ENCODE data around the gene PJVK.
"Not testable (repeated sequence)": the region's sequence is repeated elsewhere in the genome, so short reads cannot be mapped to it uniquely, and the experiment has no call there.

Gene PJVK

GRCh38 chr2:178420463-178420999 lies 30.6 kb upstream of the PJVK start:
- no peak for TF ChIP-seq EZH2phosphoT487 (IDR thresholded peaks at IDR 0.05; ENCODE audit: borderline replicate concordance, low read length)
- no peak for TF ChIP-seq CTCF (IDR thresholded peaks at IDR 0.05; ENCODE audit: low read depth, low read length, poor library complexity, severe bottlenecking)

GRCh38 chr2:178422097-178422496 lies 29.1 kb upstream of the PJVK start:
- H3K4me2 ChIP-seq (ENCODE audit: low read length) = no peak overlapping the region
- no peaks in the 10 kb centered on the region for H3K27me3 ChIP-seq (ENCODE audit: control insufficient read depth, low read length)
- peaks cover under 1% of the 10 kb centered on the region; the same call in 1 of the 2 replicates for H3K36me3 ChIP-seq (ENCODE audit: control insufficient read depth, low read length)
- H3K4me3 ChIP-seq (ENCODE audit: low read length) = no peak overlapping the region
- H3K4me1 ChIP-seq (ENCODE audit: control insufficient read depth, low read length) = no peaks in the 10 kb centered on the region
- no peaks in the 10 kb centered on the region for H4K20me1 ChIP-seq (ENCODE audit: control insufficient read depth, insufficient read depth, low read depth, low read length)
- H3F3A ChIP-seq (ENCODE audit: control insufficient read depth, insufficient read depth) = no peaks in the 10 kb centered on the region
- H3K79me2 ChIP-seq (ENCODE audit: control insufficient read depth, low read length) = no peaks in the 10 kb centered on the region
- no peak overlapping the region for H3K27ac ChIP-seq (ENCODE audit: low read depth, low read length)
- no peaks in the 10 kb centered on the region for H3K9me2 ChIP-seq (replicated peaks; ENCODE audit: control insufficient read depth, low read length)
- TF ChIP-seq CTCF (IDR thresholded peaks at IDR 0.05; ENCODE audit: low read depth, low read length, poor library complexity, severe bottlenecking) (no peak), EZH2phosphoT487 (IDR thresholded peaks at IDR 0.05; ENCODE audit: borderline replicate concordance, low read length) (no peak)
- no peaks in the 10 kb centered on the region for H3K9me3 ChIP-seq (ENCODE audit: control insufficient read depth, insufficient read depth, low read length)

More at GRCh38 chr2:178420463-178420999, 30.6 kb upstream of the PJVK start:
- no peaks in the 10 kb centered on the region for H3K36me3 ChIP-seq (ENCODE audit: control insufficient read depth, low read length)
- H3K27me3 ChIP-seq (ENCODE audit: control insufficient read depth, low read length) = no peaks in the 10 kb centered on the region
- H3K9me3 ChIP-seq (ENCODE audit: control insufficient read depth, insufficient read depth, low read length) = no peaks in the 10 kb centered on the region
- H4K20me1 ChIP-seq (ENCODE audit: control insufficient read depth, insufficient read depth, low read depth, low read length) = no peaks in the 10 kb centered on the region
- no peaks in the 10 kb centered on the region for H3F3A ChIP-seq (ENCODE audit: control insufficient read depth, insufficient read depth)
- no peak overlapping the region for H3K27ac ChIP-seq (ENCODE audit: low read depth, low read length)
- no peak overlapping the region for H3K4me2 ChIP-seq (ENCODE audit: low read length)
- no peaks in the 10 kb centered on the region for H3K79me2 ChIP-seq (ENCODE audit: control insufficient read depth, low read length)
- H3K4me1 ChIP-seq (ENCODE audit: control insufficient read depth, low read length) = no peaks in the 10 kb centered on the region
- H3K9me2 ChIP-seq (replicated peaks; ENCODE audit: control insufficient read depth, low read length) = no peaks in the 10 kb centered on the region
- no peak overlapping the region for H3K4me3 ChIP-seq (ENCODE audit: low read length)

GRCh38 chr2:178423746-178424145 lies 27.4 kb upstream of the PJVK start:
- H3K79me2 ChIP-seq (ENCODE audit: control insufficient read depth, low read length); H3K4me3 ChIP-seq (ENCODE audit: low read length); H4K20me1 ChIP-seq (ENCODE audit: control insufficient read depth, insufficient read depth, low read depth, low read length); H3K4me2 ChIP-seq (ENCODE audit: low read length); H3F3A ChIP-seq (ENCODE audit: control insufficient read depth, insufficient read depth); H3K9me2 ChIP-seq (replicated peaks; ENCODE audit: control insufficient read depth, low read length); H3K27me3 ChIP-seq (ENCODE audit: control insufficient read depth, low read length); H3K27ac ChIP-seq (ENCODE audit: low read depth, low read length); H3K9me3 ChIP-seq (ENCODE audit: control insufficient read depth, insufficient read depth, low read length); H3K4me1 ChIP-seq (ENCODE audit: control insufficient read depth, low read length): not testable (repeated sequence)
- H3K36me3 ChIP-seq (ENCODE audit: control insufficient read depth, low read length) = peaks cover 11% of the 10 kb centered on the region

GRCh38 chr2:178425255-178425827 lies 25.8 kb upstream of the PJVK start:
- no peaks in the 10 kb centered on the region for H3K4me1 ChIP-seq (ENCODE audit: control insufficient read depth, low read length)
- no peaks in the 10 kb centered on the region for H3K27me3 ChIP-seq (ENCODE audit: control insufficient read depth, low read length)
- H3K36me3 ChIP-seq (ENCODE audit: control insufficient read depth, low read length) = peaks cover 25% of the 10 kb centered on the region
- no peaks in the 10 kb centered on the region for H3K9me3 ChIP-seq (ENCODE audit: control insufficient read depth, insufficient read depth, low read length)
- H3F3A ChIP-seq (ENCODE audit: control insufficient read depth, insufficient read depth) = no peaks in the 10 kb centered on the region
- no peak overlapping the region for H3K27ac ChIP-seq (ENCODE audit: low read depth, low read length)
- no peaks in the 10 kb centered on the region for H3K79me2 ChIP-seq (ENCODE audit: control insufficient read depth, low read length)
- no peak for TF ChIP-seq CTCF (IDR thresholded peaks at IDR 0.05; ENCODE audit: low read depth, low read length, poor library complexity, severe bottlenecking)
- no peak for TF ChIP-seq EZH2phosphoT487 (IDR thresholded peaks at IDR 0.05; ENCODE audit: borderline replicate concordance, low read length)
- no peak overlapping the region for H3K4me2 ChIP-seq (ENCODE audit: low read length)
- no peak overlapping the region for H3K4me3 ChIP-seq (ENCODE audit: low read length)
- H3K9me2 ChIP-seq (replicated peaks; ENCODE audit: control insufficient read depth, low read length) = no peaks in the 10 kb centered on the region
- H4K20me1 ChIP-seq (ENCODE audit: control insufficient read depth, insufficient read depth, low read depth, low read length) = no peaks in the 10 kb centered on the region
